Mesendoderm (in vitro differentiated cells): ENCODE data around the gene ATE1.

Experiments used
- DNase-seq: peaks from one replicate; pipeline ENCODE4 v3.0.0; 2013
- H2AK5ac ChIP-seq: 2 replicates; pipeline ENCODE4 v1.6.1; 2013; ENCODE audit warnings: low read length, inconsistent platforms
- H2BK120ac ChIP-seq: 2 replicates; pipeline ENCODE4 v1.6.1; 2013; ENCODE audit warnings: low read depth, mild to moderate bottlenecking, low read length, moderate library complexity, mixed read lengths
- H2BK15ac ChIP-seq: replicated peaks from 2 replicates; pipeline ENCODE4 v1.6.1; 2013; ENCODE audit warnings: low read depth, mild to moderate bottlenecking, moderate library complexity
- H2BK5ac ChIP-seq: 2 replicates; pipeline ENCODE4 v1.6.1; 2013; ENCODE audit warnings: low read length, inconsistent platforms
- H3K18ac ChIP-seq: 2 replicates; pipeline ENCODE4 v1.6.1; 2013; ENCODE audit warnings: mild to moderate bottlenecking, low read length, mixed read lengths
- H3K23ac ChIP-seq: one replicate; pipeline ENCODE4 v1.6.1; 2013; ENCODE audit warnings: low read length
- H3K27ac ChIP-seq: 2 replicates; pipeline ENCODE4 v1.5.1; 2013; ENCODE audit warnings: low read depth, mild to moderate bottlenecking, inconsistent platforms, low read length, moderate library complexity
- H3K27me3 ChIP-seq: 2 replicates; pipeline ENCODE4 v1.6.1; 2013; ENCODE audit warnings: low read length, control low read depth, mild to moderate bottlenecking, inconsistent platforms; ENCODE audit not compliant: insufficient read depth, poor library complexity
- H3K36me3 ChIP-seq: 2 replicates; pipeline ENCODE4 v1.6.1; 2013; ENCODE audit warnings: low read length, inconsistent platforms; ENCODE audit not compliant: control insufficient read depth, insufficient read depth
- H3K4ac ChIP-seq: one replicate; pipeline ENCODE4 v1.6.1; 2013; ENCODE audit warnings: low read depth, mild to moderate bottlenecking, low read length, moderate library complexity
- H3K4me1 ChIP-seq: 2 replicates; pipeline ENCODE4 v1.6.1; 2013; ENCODE audit warnings: low read depth, low read length, inconsistent platforms; ENCODE audit not compliant: control insufficient read depth
- H3K4me2 ChIP-seq: 2 replicates; pipeline ENCODE4 v1.6.1; 2013; ENCODE audit warnings: low read length
- H3K4me3 ChIP-seq: 2 replicates; pipeline ENCODE4 v1.5.1; 2013; ENCODE audit warnings: mild to moderate bottlenecking, low read length
- H3K56ac ChIP-seq: one replicate; pipeline ENCODE4 v1.6.1; 2013; ENCODE audit warnings: low read length
- H3K79me1 ChIP-seq: 2 replicates; pipeline ENCODE4 v1.6.1; 2013; ENCODE audit warnings: low read length, inconsistent platforms
- H3K79me2 ChIP-seq: 2 replicates; pipeline ENCODE4 v1.6.1; 2013; ENCODE audit warnings: mild to moderate bottlenecking, low read length; ENCODE audit not compliant: control insufficient read depth, insufficient read depth
- H3K9ac ChIP-seq: 2 replicates; pipeline ENCODE4 v1.6.1; 2013; ENCODE audit warnings: low read length, inconsistent platforms
- H4K5ac ChIP-seq: one replicate; pipeline ENCODE4 v1.6.1; 2013; ENCODE audit warnings: low read length
- H4K8ac ChIP-seq: one replicate; pipeline ENCODE4 v1.6.1; 2013; ENCODE audit warnings: low read depth, mild to moderate bottlenecking, control low read depth, low read length, moderate library complexity
- WGBS: extraction: QIAGEN DNeasy Blood & Tissue Kit; methylation state at CpG from one replicate; pipeline ENCODE4 v1.1.7; 2013; ENCODE audit warnings: low lambda C conversion rate, missing lambda C conversion rate; ENCODE audit not compliant: insufficient coverage; ENCODE audit errors: extremely low coverage; 5-methylcytosine and 5-hydroxymethylcytosine counted together

The ATE1 gene

GRCh38 chr10:121818599-121818998, 109.2 kb downstream of the ATE1 start:
- Histone ChIP-seq H3K4me1 (no peaks in the 10 kb centered on the region), H2BK15ac (no peak overlapping the region), H2BK120ac (no peak overlapping the region), H3K23ac (no peak overlapping the region), H3K4me2 (no peak overlapping the region), H3K27ac (no peak overlapping the region), H3K79me2 (no peaks in the 10 kb centered on the region), H2AK5ac (no peak overlapping the region), H3K9ac (no peak overlapping the region), H4K5ac (no peak overlapping the region), H3K27me3 (no peaks in the 10 kb centered on the region), H3K56ac (no peak overlapping the region), H3K18ac (no peak overlapping the region), H4K8ac (no peak overlapping the region), H3K79me1 (no peaks in the 10 kb centered on the region), H3K4me3 (no peak overlapping the region), H2BK5ac (no peak overlapping the region), H3K36me3 (no peaks in the 10 kb centered on the region), H3K4ac (no peak overlapping the region)
- WGBS, result no CpG with 5 or more reads among the region's 2 CpGs
- DNase-seq, result no peak

GRCh38 chr10:121816197-121816596, 111.6 kb downstream of the ATE1 start:
- Histone ChIP-seq H3K56ac (no peak overlapping the region), H3K27ac (no peak overlapping the region), H3K4ac (no peak overlapping the region), H3K9ac (no peak overlapping the region), H2BK5ac (no peak overlapping the region), H4K5ac (no peak overlapping the region), H3K4me3 (no peak overlapping the region), H2AK5ac (no peak overlapping the region), H3K79me2 (no peaks in the 10 kb centered on the region), H2BK120ac (no peak overlapping the region), H3K18ac (no peak overlapping the region), H3K4me1 (no peaks in the 10 kb centered on the region), H3K36me3 (no peaks in the 10 kb centered on the region), H4K8ac (no peak overlapping the region), H3K27me3 (no peaks in the 10 kb centered on the region), H3K79me1 (no peaks in the 10 kb centered on the region), H3K23ac (no peak overlapping the region), H3K4me2 (no peak overlapping the region), H2BK15ac (no peak overlapping the region)
- DNase-seq, result no peak
- no CpG with 5 or more reads among the region's 1 CpG for WGBS

GRCh38 chr10:121813857-121814256, 114.0 kb downstream of the ATE1 start:
- Histone ChIP-seq H3K56ac (no peak overlapping the region), H3K18ac (no peak overlapping the region), H2BK120ac (no peak overlapping the region), H3K9ac (no peak overlapping the region), H3K4me1 (no peaks in the 10 kb centered on the region), H2AK5ac (no peak overlapping the region), H2BK5ac (no peak overlapping the region), H3K36me3 (no peaks in the 10 kb centered on the region), H3K27ac (no peak overlapping the region), H3K4me2 (no peak overlapping the region), H3K4ac (no peak overlapping the region), H4K5ac (no peak overlapping the region), H4K8ac (no peak overlapping the region), H2BK15ac (no peak overlapping the region), H3K79me2 (no peaks in the 10 kb centered on the region), H3K4me3 (no peak overlapping the region), H3K27me3 (no peaks in the 10 kb centered on the region), H3K23ac (no peak overlapping the region), H3K79me1 (no peaks in the 10 kb centered on the region)
- no peak for DNase-seq
- no CpG with 5 or more reads among the region's 4 CpGs for WGBS

- Histone ChIP-seq H4K8ac (no peak overlapping the region), H3K18ac (no peak overlapping the region), H3K27me3 (no peaks in the 10 kb centered on the region), H3K79me2 (no peaks in the 10 kb centered on the region), H3K36me3 (no peaks in the 10 kb centered on the region), H2BK5ac (no peak overlapping the region), H3K4me3 (no peak overlapping the region), H3K4me1 (no peaks in the 10 kb centered on the region), H3K27ac (no peak overlapping the region), H3K56ac (no peak overlapping the region), H3K9ac (no peak overlapping the region), H4K5ac (no peak overlapping the region), H2BK120ac (no peak overlapping the region), H3K4ac (no peak overlapping the region), H3K79me1 (no peaks in the 10 kb centered on the region), H3K23ac (no peak overlapping the region), H2BK15ac (no peak overlapping the region), H2AK5ac (no peak overlapping the region), H3K4me2 (no peak overlapping the region)
- no peak for DNase-seq
- no CpG with 5 or more reads among the region's 1 CpG for WGBS
Observed at GRCh38 chr10:121813211-121813815, 114.5 kb downstream of the ATE1 start.

GRCh38 chr10:121812031-121812430, 115.8 kb downstream of the ATE1 start:
- Histone ChIP-seq H3K4ac (no peak overlapping the region), H3K36me3 (no peaks in the 10 kb centered on the region), H3K56ac (no peak overlapping the region), H3K27me3 (no peaks in the 10 kb centered on the region), H3K4me3 (no peak overlapping the region), H3K79me1 (peaks cover 2% of the 10 kb centered on the region), H3K79me2 (no peaks in the 10 kb centered on the region), H2AK5ac (no peak overlapping the region), H3K27ac (no peak overlapping the region), H2BK15ac (no peak overlapping the region), H3K4me2 (no peak overlapping the region), H3K4me1 (no peaks in the 10 kb centered on the region), H4K5ac (no peak overlapping the region), H3K18ac (no peak overlapping the region), H2BK5ac (no peak overlapping the region), H2BK120ac (no peak overlapping the region), H3K9ac (no peak overlapping the region), H3K23ac (no peak overlapping the region), H4K8ac (no peak overlapping the region)
- DNase-seq, result no peak
- WGBS, result no CpG with 5 or more reads among the region's 4 CpGs

GRCh38 chr10:121811386-121811785, 116.4 kb downstream of the ATE1 start:
- DNase-seq, result no peak
- Histone ChIP-seq H2BK120ac (no peak overlapping the region), H3K4me2 (no peak overlapping the region), H3K4me1 (no peaks in the 10 kb centered on the region), H3K27me3 (no peaks in the 10 kb centered on the region), H3K4me3 (no peak overlapping the region), H3K56ac (no peak overlapping the region), H3K23ac (no peak overlapping the region), H3K4ac (no peak overlapping the region), H4K8ac (no peak overlapping the region), H3K9ac (no peak overlapping the region), H2AK5ac (no peak overlapping the region), H2BK15ac (no peak overlapping the region), H3K36me3 (no peaks in the 10 kb centered on the region), H3K18ac (no peak overlapping the region), H2BK5ac (no peak overlapping the region), H4K5ac (no peak overlapping the region), H3K27ac (no peak overlapping the region), H3K79me1 (peaks cover 2% of the 10 kb centered on the region), H3K79me2 (no peaks in the 10 kb centered on the region)
- WGBS, result no CpG with 5 or more reads among the region's 2 CpGs
